ENCODE results near the gene PLA2R1. TPM values are rescaled to one million over a fixed set of nuclear protein-coding genes. Genes with fewer than 3 reads are reported as not detected.

PLA2R1 gene
- total and polyA plus RNA-seq, 2 of the 4 experiments (the other 2 are of a cell fraction): 0.43 to 0.54 TPM

GRCh38 chr2:160061944-160062291, 497 bp downstream of the PLA2R1 start:
- ChIA-PET CTCF (no interaction called here), POLR2A (ENCODE audit: unreplicated experiment) (no interaction called here)
- Histone ChIP-seq H3K23ac (ENCODE audit: low read depth, low read length) (no peak overlapping the region), H4K20me1 (ENCODE audit: insufficient read depth, low read length) (no peaks in the 10 kb centered on the region), H2AFZ (replicated peaks; ENCODE audit: low read length, poor library complexity) (peak overlapping the region; percentile 92), H3K18ac (ENCODE audit: low read depth, low read length) (no peak overlapping the region), H2AK9ac (replicated peaks; ENCODE audit: low read depth, low read length, poor library complexity) (no peak overlapping the region), H4K8ac (ENCODE audit: low read depth in 2 of 2, low read length in 2 of 2) (peak overlapping the region in 1 of 2 experiments; percentile 52; a peak in 1 of 4 replicates), H2BK15ac (ENCODE audit: low read depth, low read length) (no peak overlapping the region), H3K14ac (replicated peaks; ENCODE audit: low read depth, low read length) (0 out of 2 replicates have a peak overlapping the region, but pooled peaks have one; percentile 18), H2BK5ac (ENCODE audit: low read depth, low read length, poor library complexity, severe bottlenecking) (no peak overlapping the region), H3K4me2 (ENCODE audit: low read depth, low read length) (peak overlapping the region; percentile 94; the same call in 1 of the 2 replicates), H2AK5ac (ENCODE audit: low read depth, low read length) (no peak overlapping the region), H3K9me3 (ENCODE audit: control insufficient read depth, insufficient read depth, low read length) (no peaks in the 10 kb centered on the region), H4K91ac (ENCODE audit: insufficient read depth, low read depth, low read length) (no peak overlapping the region), H3K27ac (ENCODE audit: insufficient read depth, low read length) (no peak overlapping the region), H3K4me3 (ENCODE audit: insufficient read depth, low read depth, low read length) (peak overlapping the region; percentile 59), H2BK120ac (ENCODE audit: low read depth, low read length) (no peak overlapping the region), H3K79me1 (ENCODE audit: low read depth in 1 of 2, low read length in 2 of 2) (no peaks in the 10 kb centered on the region), H3K27me3 (ENCODE audit: control insufficient read depth, insufficient read depth, low read length) (peaks cover 24% of the 10 kb centered on the region), H3K36me3 (ENCODE audit: control insufficient read depth, insufficient read depth, low read length) (no peaks in the 10 kb centered on the region), H3K4me1 (ENCODE audit: control insufficient read depth, insufficient read depth, low read length) (no peaks in the 10 kb centered on the region), H3K9ac (ENCODE audit: low read depth, low read length) (peak overlapping the region; percentile 27; the same call in 1 of the 2 replicates), H3K4ac (ENCODE audit: low read depth, low read length) (no peak overlapping the region), H2BK20ac (ENCODE audit: low read depth, low read length) (no peak overlapping the region), H3K56ac (ENCODE audit: extremely low read depth, insufficient read depth, low read length) (no peak overlapping the region), H4K5ac (ENCODE audit: low read depth, low read length) (no peak overlapping the region), H3K9me1 (ENCODE audit: insufficient read depth, low read length) (no peaks in the 10 kb centered on the region)
- no TSS peak for BruUV-seq (replicated peaks)
- dilution Hi-C loops (cut with HindIII; ENCODE audit: low sequenced_read_pairs, unreplicated experiment) (no loop called here), intact Hi-C loops (cut with micrococcal nuclease) (no loop called here), in situ Hi-C loops (cut with MboI; ENCODE audit: low sequenced_read_pairs) (no loop called here)
- TF ChIP-seq POLR2A (IDR thresholded peaks at IDR 0.05; ENCODE audit: low read depth, low read length) (no peak), CEBPB (IDR thresholded peaks at IDR 0.05; ENCODE audit: low read depth, low read length) (no peak), SMC3 (IDR thresholded peaks at IDR 0.05; ENCODE audit: low read depth, low read length) (no peak), RAD21 (IDR thresholded peaks at IDR 0.05; ENCODE audit: low read length) (no peak)
- ATAC-seq (ENCODE audit: low read depth) (peak; percentile 25), DNase-seq (no peak)
- 0% methylated on average over 1 of the region's 27 CpGs; no CpG with 5 or more reads in 1 of the 2 experiments for WGBS, 2 experiments (ENCODE audit: extremely low coverage in 2 of 2, insufficient read length in 1 of 2)
